CD4-positive, alpha-beta memory T cell (primary cell): ENCODE measurements around the gene SHROOM4. TPM values are rescaled to one million over a fixed set of nuclear protein-coding genes. Genes with fewer than 3 reads are reported as not detected.

Source experiments
- CTCF ChIA-PET: fragments of 350-600 bp; sonication (Branson Sonifier 250); formaldehyde crosslinking; loops from one replicate; lab custom pipeline; 2021; ENCODE audit warnings: inconsistent platforms; ENCODE audit not compliant: partially characterized antibody; lab: Charles Lee
- POLR2A ChIA-PET: fragments of 350-600 bp; sonication (Branson Sonifier 250); formaldehyde crosslinking; loops from one replicate; lab custom pipeline; 2021; ENCODE audit not compliant: partially characterized antibody; lab: Charles Lee
- DNase-seq, 5 donors: peaks; one replicate each; pipeline versions ENCODE4 v3.0.0 to v3.0.0-alpha.2; 2020 to 2022; ENCODE audit warnings: mixed read lengths in 1 of 5
- H3K27ac ChIP-seq: one replicate; pipeline ENCODE4 v1.7.0; 2013; ENCODE audit warnings: low read depth, low read length
- H3K27me3 ChIP-seq: 2 replicates; pipeline ENCODE4 v1.7.0; 2013; ENCODE audit warnings: mild to moderate bottlenecking, low read length, moderate library complexity; ENCODE audit not compliant: insufficient read depth
- H3K36me3 ChIP-seq: 2 replicates; pipeline ENCODE4 v1.7.0; 2013; ENCODE audit warnings: mild to moderate bottlenecking, low read length, moderate library complexity; ENCODE audit not compliant: insufficient read depth
- H3K4me1 ChIP-seq: 2 replicates; pipeline ENCODE4 v1.7.0; 2013; ENCODE audit warnings: mild to moderate bottlenecking, low read length, moderate library complexity; ENCODE audit not compliant: insufficient read depth
- H3K4me3 ChIP-seq, 2 donors: one replicate each; pipeline ENCODE4 v1.7.0; 2013; ENCODE audit warnings: low read length in 2 of 2, mild to moderate bottlenecking in 1 of 2
- H3K9me3 ChIP-seq, 2 donors: one replicate each; pipeline ENCODE4 v1.7.0; 2013; ENCODE audit warnings: low read length in 2 of 2, control low read depth in 1 of 2; ENCODE audit not compliant: control insufficient read depth in 1 of 2
- H3K27ac Mint-ChIP-seq, 7 donors: one replicate each; pipeline ENCODE4 v1.8.0; 2020 to 2021; ENCODE audit warnings: mixed read lengths in 7 of 7, mild to moderate bottlenecking in 6 of 7, inconsistent platforms in 3 of 7, moderate library complexity in 3 of 7
- H3K27me3 Mint-ChIP-seq, 2 donors: one replicate each; pipeline ENCODE4 v1.8.0; 2020 to 2021; ENCODE audit warnings: mixed read lengths in 2 of 2
- H3K36me3 Mint-ChIP-seq, 2 donors: one replicate each; pipeline ENCODE4 v1.8.0; 2020 to 2021; ENCODE audit warnings: mixed read lengths in 2 of 2, inconsistent platforms in 1 of 2, mild to moderate bottlenecking in 1 of 2
- H3K4me1 Mint-ChIP-seq, 4 donors: one replicate each; pipeline ENCODE4 v1.8.0; 2020 to 2021; ENCODE audit warnings: mixed read lengths in 4 of 4, mild to moderate bottlenecking in 1 of 4
- H3K4me3 Mint-ChIP-seq, 8 donors: one replicate each; pipeline ENCODE4 v1.8.0; 2020 to 2021; ENCODE audit warnings: mixed read lengths in 8 of 8, mild to moderate bottlenecking in 7 of 8, moderate library complexity in 6 of 8, inconsistent platforms in 3 of 8
- H3K9me3 Mint-ChIP-seq, 8 donors: one replicate each; pipeline ENCODE4 v1.8.0; 2020 to 2021; ENCODE audit warnings: mixed read lengths in 8 of 8, mild to moderate bottlenecking in 5 of 8, inconsistent platforms in 3 of 8, moderate library complexity in 1 of 8
- intact Hi-C: fragments of 100-400 bp; cut with micrococcal nuclease; formaldehyde crosslinking; loops from one replicate; pipeline ENCODE4 v1.15.1; 2023
- polyA plus RNA-seq, 2 donors: library from polyadenylated mRNA; unstranded; fragments of 300-500 nt; fragmentation: Illumina TruSeq; gene quantifications; one replicate each; pipeline ENCODE4 v1.2.3, GENCODE V29; 2021
- total RNA-seq, 2 experiments: library from RNA; stranded (reverse); gene quantifications; one replicate each; pipeline ENCODE4 v1.2.3, GENCODE V29; 2021

The SHROOM4 gene
- total and polyA plus RNA-seq, 4 experiments from 2014 or later, result not detected

DNA sequence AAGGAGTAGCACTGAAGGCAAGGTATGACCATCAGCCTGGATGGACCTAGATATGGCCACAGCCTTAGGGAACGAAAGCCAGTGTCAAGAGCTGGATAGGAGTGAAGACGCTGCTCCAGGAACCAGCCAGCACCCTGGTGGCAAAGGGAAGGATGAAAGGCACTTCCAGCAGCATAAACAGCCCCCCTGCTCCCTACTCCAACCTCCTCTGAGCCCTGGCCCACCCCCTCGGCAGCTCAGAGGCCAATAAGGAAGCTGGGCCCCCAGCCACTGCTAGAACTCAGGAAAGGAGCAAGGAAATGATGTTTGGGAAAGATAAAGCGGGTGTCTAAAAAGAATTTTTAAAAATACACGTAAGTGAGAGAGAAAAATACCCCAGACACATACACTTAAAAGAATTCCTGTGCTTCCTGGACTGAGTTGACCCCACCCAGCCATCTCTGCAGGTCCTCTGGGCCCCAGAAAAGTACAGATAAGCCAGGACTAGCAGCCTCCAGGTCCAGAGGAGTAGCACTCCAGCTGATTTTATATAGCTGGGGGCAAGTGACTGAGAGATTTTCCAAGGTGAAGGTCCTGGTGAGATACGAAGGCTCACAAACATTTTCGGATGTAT lies 170.4 kb downstream of the SHROOM4 start:
- Histone ChIP-seq H3K4me1 (no peaks in the 10 kb centered on the region), H3K4me3 (no peak overlapping the region), H3K36me3 (no peaks in the 10 kb centered on the region), H3K27ac (no peak overlapping the region), H3K27me3 (no peaks in the 10 kb centered on the region), H3K9me3 (no peaks in the 10 kb centered on the region)
- H3K27me3 Mint-ChIP-seq, result peaks cover 0 to 1% of the 10 kb centered on the region in 2 donors
- no peaks in the 10 kb centered on the region for H3K4me1 Mint-ChIP-seq
- H3K9me3 Mint-ChIP-seq, result no peaks in the 10 kb centered on the region
- CTCF ChIA-PET, result no interaction called here
- no peak for DNase-seq
- no peak overlapping the region for H3K27ac Mint-ChIP-seq
- H3K36me3 Mint-ChIP-seq, result no peaks in the 10 kb centered on the region
- intact Hi-C loops, result no loop called here
- no peak overlapping the region for H3K4me3 Mint-ChIP-seq
- POLR2A ChIA-PET, result no interaction called here

- H3K4me3 Mint-ChIP-seq, result no peak overlapping the region
- peak in 2 of 5 donors; percentile 1 to 7 for DNase-seq
- POLR2A ChIA-PET, result no interaction called here
Observed at GRCh38 chrX:50638123-50638522, 175.9 kb downstream of the SHROOM4 start.

GRCh38 chrX:50635817-50636365 lies 178.1 kb downstream of the SHROOM4 start:
- ChIA-PET POLR2A (no interaction called here), CTCF (no interaction called here)
- DNase-seq, result no peak
- intact Hi-C loops, result no loop called here
- no peaks in the 10 kb centered on the region for H3K27me3 ChIP-seq
- Mint-ChIP-seq H3K36me3 (no peaks in the 10 kb centered on the region), H3K27ac (no peak overlapping the region), H3K4me1 (no peaks in the 10 kb centered on the region), H3K27me3 (no peaks in the 10 kb centered on the region), H3K9me3 (no peaks in the 10 kb centered on the region), H3K4me3 (no peak overlapping the region)
- no peaks in the 10 kb centered on the region for H3K4me1 ChIP-seq
- no peak overlapping the region for H3K4me3 ChIP-seq
- no peaks in the 10 kb centered on the region for H3K9me3 ChIP-seq
- no peaks in the 10 kb centered on the region for H3K36me3 ChIP-seq
- H3K27ac ChIP-seq, result no peak overlapping the region

More at GRCh38 chrX:50638123-50638522, 175.9 kb downstream of the SHROOM4 start:
- Mint-ChIP-seq H3K36me3 (no peaks in the 10 kb centered on the region), H3K27ac (no peak overlapping the region), H3K9me3 (no peaks in the 10 kb centered on the region), H3K27me3 (no peaks in the 10 kb centered on the region), H3K4me1 (no peaks in the 10 kb centered on the region)
- Histone ChIP-seq H3K4me3 (no peak overlapping the region), H3K27me3 (no peaks in the 10 kb centered on the region), H3K36me3 (no peaks in the 10 kb centered on the region), H3K27ac (no peak overlapping the region), H3K9me3 (no peaks in the 10 kb centered on the region), H3K4me1 (no peaks in the 10 kb centered on the region)
- intact Hi-C loops, result no loop called here
- CTCF ChIA-PET, result no interaction called here

- H3K27me3 ChIP-seq, result no peaks in the 10 kb centered on the region
- H3K4me1 ChIP-seq, result no peaks in the 10 kb centered on the region
- H3K36me3 Mint-ChIP-seq, result no peaks in the 10 kb centered on the region
- DNase-seq, result no peak
- H3K4me1 Mint-ChIP-seq, result no peaks in the 10 kb centered on the region
- H3K9me3 Mint-ChIP-seq, result no peaks in the 10 kb centered on the region
- CTCF ChIA-PET, result no interaction called here
- no peak overlapping the region for H3K4me3 Mint-ChIP-seq
- H3K27ac Mint-ChIP-seq, result no peak overlapping the region
- no peak overlapping the region for H3K27ac ChIP-seq
- H3K36me3 ChIP-seq, result no peaks in the 10 kb centered on the region
- H3K27me3 Mint-ChIP-seq, result no peaks in the 10 kb centered on the region
- no peak overlapping the region for H3K4me3 ChIP-seq
- intact Hi-C loops, result no loop called here
- H3K9me3 ChIP-seq, result no peaks in the 10 kb centered on the region
- POLR2A ChIA-PET, result no interaction called here
Observed at GRCh38 chrX:50635162-50635561, 178.8 kb downstream of the SHROOM4 start.

- no peaks in the 10 kb centered on the region for H3K9me3 Mint-ChIP-seq
- H3K27ac Mint-ChIP-seq, result no peak overlapping the region
- ChIA-PET CTCF (no interaction called here), POLR2A (no interaction called here)
- Histone ChIP-seq H3K27me3 (no peaks in the 10 kb centered on the region), H3K36me3 (no peaks in the 10 kb centered on the region), H3K4me3 (no peak overlapping the region), H3K9me3 (no peaks in the 10 kb centered on the region), H3K4me1 (no peaks in the 10 kb centered on the region), H3K27ac (no peak overlapping the region)
- no peaks in the 10 kb centered on the region for H3K4me1 Mint-ChIP-seq
- peaks cover 0 to 3% of the 10 kb centered on the region in 2 donors for H3K27me3 Mint-ChIP-seq
- DNase-seq, result no peak
- no peaks in the 10 kb centered on the region for H3K36me3 Mint-ChIP-seq
- no peak overlapping the region for H3K4me3 Mint-ChIP-seq
- intact Hi-C loops, result no loop called here
Observed at GRCh38 chrX:50629774-50630173, 184.2 kb downstream of the SHROOM4 start.

- Histone ChIP-seq H3K9me3 (no peaks in the 10 kb centered on the region), H3K27ac (no peak overlapping the region), H3K4me1 (no peaks in the 10 kb centered on the region), H3K27me3 (no peaks in the 10 kb centered on the region), H3K4me3 (no peak overlapping the region), H3K36me3 (no peaks in the 10 kb centered on the region)
- CTCF ChIA-PET, result no interaction called here
- intact Hi-C loops, result no loop called here
- POLR2A ChIA-PET, result no interaction called here
- Mint-ChIP-seq H3K9me3 (no peaks in the 10 kb centered on the region), H3K4me3 (no peak overlapping the region), H3K36me3 (no peaks in the 10 kb centered on the region), H3K27ac (no peak overlapping the region), H3K4me1 (no peaks in the 10 kb centered on the region), H3K27me3 (peaks cover 2 to 3% of the 10 kb centered on the region in 2 donors)
- DNase-seq, result no peak
Observed at GRCh38 chrX:50627696-50628095, 186.3 kb downstream of the SHROOM4 start.

DNA sequence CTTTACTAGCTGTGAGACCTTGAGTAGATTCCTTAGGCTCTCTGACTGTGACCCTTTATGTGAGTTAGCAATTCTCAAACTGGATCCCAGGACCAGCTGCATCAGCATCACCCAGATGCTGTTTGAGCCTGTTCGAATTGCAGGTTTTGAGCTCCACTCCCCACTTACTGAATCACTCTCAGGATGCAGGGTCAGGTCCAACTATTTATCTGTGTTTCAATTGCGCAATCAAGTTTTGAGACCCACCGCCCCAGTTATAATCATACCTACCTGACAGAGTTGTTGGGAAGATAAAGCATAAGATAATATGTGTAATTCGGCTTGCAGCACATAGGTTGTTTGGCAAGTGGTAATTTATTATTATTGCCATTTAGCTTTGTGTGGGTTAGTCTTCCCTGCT lies 187.6 kb downstream of the SHROOM4 start:
- Mint-ChIP-seq H3K36me3 (no peaks in the 10 kb centered on the region), H3K27ac (no peak overlapping the region), H3K9me3 (no peaks in the 10 kb centered on the region), H3K4me1 (no peaks in the 10 kb centered on the region), H3K27me3 (peaks cover 2 to 3% of the 10 kb centered on the region in 2 donors), H3K4me3 (no peak overlapping the region)
- Histone ChIP-seq H3K4me3 (no peak overlapping the region), H3K27me3 (no peaks in the 10 kb centered on the region), H3K27ac (no peak overlapping the region), H3K36me3 (no peaks in the 10 kb centered on the region), H3K4me1 (no peaks in the 10 kb centered on the region), H3K9me3 (no peaks in the 10 kb centered on the region)
- intact Hi-C loops, result no loop called here
- ChIA-PET CTCF (no interaction called here), POLR2A (no interaction called here)
- no peak for DNase-seq
